D721Med (cell line): Measurements from ENCODE around the gene NELFB.

Source experiments
- DNase-seq: peaks from one replicate; pipeline ENCODE4 v3.0.0; 2011; ENCODE audit warnings: low spot score; ENCODE audit not compliant: insufficient read length
- FAIRE-seq: peaks from 2 replicates; lab custom pipeline; 2011; peaks lifted over from hg19 to GRCh38; lab: Jason Lieb, UNC
- TF ChIP-seq, protein P1 (sequence below): IDR thresholded peaks from 2 replicates; pipeline ENCODE4 v1.5.1; 2012; ENCODE audit warnings: mild to moderate bottlenecking, control low read depth; ENCODE audit not compliant: insufficient read depth; ENCODE audit errors: missing control alignments

The NELFB gene

DNA sequence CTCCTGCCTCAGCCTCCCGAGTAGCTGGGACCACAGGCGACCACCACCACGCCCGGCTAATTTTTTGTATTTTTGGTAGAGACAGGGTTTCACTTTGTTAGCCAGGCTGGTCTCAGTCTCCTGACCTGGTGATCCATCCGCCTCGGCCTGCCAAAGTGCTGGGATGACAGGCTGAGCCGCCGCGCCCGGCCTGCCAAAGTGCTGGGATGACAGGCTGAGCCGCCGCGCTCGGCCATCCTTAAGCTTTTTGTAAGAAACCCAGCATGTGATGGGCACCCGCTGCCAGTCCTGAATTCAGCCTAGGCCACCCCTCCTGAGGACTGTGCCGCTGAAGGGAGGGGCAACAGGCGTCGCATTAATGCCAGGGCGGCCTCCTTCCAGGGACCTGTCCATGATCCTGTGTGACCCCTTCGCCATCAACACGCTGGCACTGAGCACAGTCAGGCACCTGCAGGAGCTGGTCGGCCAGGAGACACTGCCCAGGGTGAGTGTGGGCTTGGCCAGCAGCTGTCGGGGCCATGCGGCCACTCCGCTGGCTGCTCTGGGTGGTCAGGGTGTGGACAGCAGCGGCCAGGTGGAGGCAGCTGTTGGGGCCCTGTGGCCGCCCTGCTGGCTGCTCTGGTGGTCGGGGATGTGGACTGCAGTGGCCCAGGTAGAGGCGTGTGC lies 10.5 kb downstream of the NELFB start:
- no peak for FAIRE-seq
- DNase-seq = no peak
- TF ChIP-seq, protein P1, sequence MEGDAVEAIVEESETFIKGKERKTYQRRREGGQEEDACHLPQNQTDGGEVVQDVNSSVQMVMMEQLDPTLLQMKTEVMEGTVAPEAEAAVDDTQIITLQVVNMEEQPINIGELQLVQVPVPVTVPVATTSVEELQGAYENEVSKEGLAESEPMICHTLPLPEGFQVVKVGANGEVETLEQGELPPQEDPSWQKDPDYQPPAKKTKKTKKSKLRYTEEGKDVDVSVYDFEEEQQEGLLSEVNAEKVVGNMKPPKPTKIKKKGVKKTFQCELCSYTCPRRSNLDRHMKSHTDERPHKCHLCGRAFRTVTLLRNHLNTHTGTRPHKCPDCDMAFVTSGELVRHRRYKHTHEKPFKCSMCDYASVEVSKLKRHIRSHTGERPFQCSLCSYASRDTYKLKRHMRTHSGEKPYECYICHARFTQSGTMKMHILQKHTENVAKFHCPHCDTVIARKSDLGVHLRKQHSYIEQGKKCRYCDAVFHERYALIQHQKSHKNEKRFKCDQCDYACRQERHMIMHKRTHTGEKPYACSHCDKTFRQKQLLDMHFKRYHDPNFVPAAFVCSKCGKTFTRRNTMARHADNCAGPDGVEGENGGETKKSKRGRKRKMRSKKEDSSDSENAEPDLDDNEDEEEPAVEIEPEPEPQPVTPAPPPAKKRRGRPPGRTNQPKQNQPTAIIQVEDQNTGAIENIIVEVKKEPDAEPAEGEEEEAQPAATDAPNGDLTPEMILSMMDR = no peak

DNA sequence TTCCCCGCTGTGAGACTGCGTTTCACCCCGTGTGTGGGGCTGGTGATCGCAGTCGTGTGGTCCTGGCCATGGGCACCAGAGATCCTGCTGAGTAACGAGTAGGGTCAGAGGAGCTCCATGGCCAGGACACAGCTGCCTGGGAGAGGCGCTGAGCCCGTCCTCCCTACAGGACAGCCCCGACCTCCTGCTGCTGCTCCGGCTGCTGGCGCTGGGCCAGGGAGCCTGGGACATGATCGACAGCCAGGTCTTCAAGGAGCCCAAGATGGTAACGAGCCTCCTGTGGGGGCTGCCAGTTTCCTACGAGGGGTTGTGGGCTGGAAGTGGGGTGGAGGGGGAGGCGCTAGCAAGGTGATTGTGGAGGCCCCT lies 11.0 kb downstream of the NELFB start:
- FAIRE-seq (no peak), DNase-seq (no peak)
- TF ChIP-seq, protein P1 = no peak

DNA sequence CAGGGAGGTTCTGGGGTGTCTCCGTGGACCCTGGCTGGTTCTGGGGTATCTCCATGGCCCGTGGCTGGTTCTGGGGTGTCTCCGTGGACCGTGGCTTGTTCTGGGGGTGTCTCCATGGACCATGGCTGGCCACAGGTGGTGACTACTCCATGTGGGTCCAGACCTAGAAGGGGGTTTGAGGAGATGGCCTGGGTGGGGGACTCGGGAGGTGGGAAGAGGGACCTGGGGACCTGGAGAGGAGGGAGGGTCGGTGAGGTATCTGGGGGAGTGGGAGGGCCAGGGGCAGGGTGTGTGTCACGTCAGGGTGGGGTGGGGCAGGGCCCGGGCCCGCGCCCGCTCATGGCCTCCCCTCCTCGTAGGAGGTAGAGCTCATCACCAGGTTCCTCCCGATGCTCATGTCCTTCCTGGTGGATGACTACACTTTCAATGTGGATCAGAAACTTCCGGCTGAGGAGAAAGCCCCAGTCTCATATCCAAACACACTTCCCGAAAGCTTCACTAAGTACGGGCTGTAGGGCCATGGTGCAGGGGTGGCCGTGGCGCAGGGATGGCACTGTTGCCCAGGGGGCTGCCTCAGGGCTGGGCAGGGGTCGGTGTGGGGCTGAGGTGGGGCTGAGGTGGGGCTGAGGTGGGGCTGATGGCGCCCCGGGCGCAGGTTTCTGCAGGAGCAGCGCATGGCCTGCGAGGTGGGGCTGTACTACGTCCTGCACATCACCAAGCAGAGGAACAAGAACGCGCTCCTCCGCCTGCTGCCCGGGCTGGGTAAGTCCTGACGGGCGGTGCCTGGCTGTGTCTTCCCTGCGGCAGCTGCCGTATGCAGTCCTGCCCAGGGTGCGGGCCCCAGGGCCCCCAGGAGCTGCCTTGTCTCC lies 11.7 kb downstream of the NELFB start:
- FAIRE-seq (no peak), DNase-seq (no peak)
- TF ChIP-seq, protein P1 = no peak

- TF ChIP-seq, protein P1 = no peak
- DNase-seq (no peak), FAIRE-seq (no peak)
Observed at GRCh38 chr9:137267933-137268355, 12.8 kb downstream of the NELFB start.

- TF ChIP-seq, protein P1 = no peak
- no peak for FAIRE-seq
- no peak for DNase-seq
Observed at GRCh38 chr9:137268538-137269201, 13.5 kb downstream of the NELFB start.

DNA sequence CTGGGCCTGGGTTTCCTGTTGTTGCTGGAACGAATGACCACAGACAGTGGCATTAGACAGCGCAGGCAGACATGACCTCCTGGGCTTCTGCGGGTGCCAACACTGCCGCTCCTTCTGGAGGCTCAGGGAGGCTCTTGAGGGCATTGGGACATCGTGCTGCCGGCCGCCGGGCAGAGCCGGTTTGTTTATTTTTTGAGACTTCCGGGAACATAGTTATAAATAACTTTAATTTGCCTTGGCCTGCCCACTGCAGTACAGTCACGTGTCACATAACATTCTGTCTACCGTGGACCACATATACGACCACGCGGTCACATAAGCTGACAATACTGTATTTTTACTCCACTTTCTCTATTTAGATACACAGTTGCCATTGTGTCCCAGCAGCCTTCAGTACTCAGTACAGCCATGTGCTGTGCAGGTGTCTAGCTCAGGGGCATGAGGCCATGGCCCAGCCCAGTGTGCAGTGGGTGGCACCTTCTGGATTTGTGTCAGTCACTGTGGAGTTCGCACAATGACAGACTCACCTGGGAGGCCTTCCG lies 14.2 kb downstream of the NELFB start:
- no peak for DNase-seq
- TF ChIP-seq, protein P1 = no peak
- FAIRE-seq = no peak
